OCI-LY7 (cell line): ENCODE data around the gene TFEB.

ENCODE experiments used
- EZH2phosphoT487 ChIP-seq: fragments of 200-600 bp; sonication (generic); IDR thresholded peaks from 2 replicates; pipeline ENCODE4 v1.6.1; 2018; ENCODE audit warnings: low read depth, borderline replicate concordance, mild to moderate bottlenecking, mixed run types, antibody characterized with exemption, low read length, moderate library complexity, mixed read lengths
- TF ChIP-seq, protein P1 (sequence below): fragments of 200-600 bp; sonication (generic); conservative IDR thresholded peaks from 2 replicates; pipeline ENCODE4 v1.5.1; 2014; ENCODE audit warnings: mild to moderate bottlenecking, antibody characterized with exemption, low read length, moderate library complexity, mixed read lengths

DNA sequence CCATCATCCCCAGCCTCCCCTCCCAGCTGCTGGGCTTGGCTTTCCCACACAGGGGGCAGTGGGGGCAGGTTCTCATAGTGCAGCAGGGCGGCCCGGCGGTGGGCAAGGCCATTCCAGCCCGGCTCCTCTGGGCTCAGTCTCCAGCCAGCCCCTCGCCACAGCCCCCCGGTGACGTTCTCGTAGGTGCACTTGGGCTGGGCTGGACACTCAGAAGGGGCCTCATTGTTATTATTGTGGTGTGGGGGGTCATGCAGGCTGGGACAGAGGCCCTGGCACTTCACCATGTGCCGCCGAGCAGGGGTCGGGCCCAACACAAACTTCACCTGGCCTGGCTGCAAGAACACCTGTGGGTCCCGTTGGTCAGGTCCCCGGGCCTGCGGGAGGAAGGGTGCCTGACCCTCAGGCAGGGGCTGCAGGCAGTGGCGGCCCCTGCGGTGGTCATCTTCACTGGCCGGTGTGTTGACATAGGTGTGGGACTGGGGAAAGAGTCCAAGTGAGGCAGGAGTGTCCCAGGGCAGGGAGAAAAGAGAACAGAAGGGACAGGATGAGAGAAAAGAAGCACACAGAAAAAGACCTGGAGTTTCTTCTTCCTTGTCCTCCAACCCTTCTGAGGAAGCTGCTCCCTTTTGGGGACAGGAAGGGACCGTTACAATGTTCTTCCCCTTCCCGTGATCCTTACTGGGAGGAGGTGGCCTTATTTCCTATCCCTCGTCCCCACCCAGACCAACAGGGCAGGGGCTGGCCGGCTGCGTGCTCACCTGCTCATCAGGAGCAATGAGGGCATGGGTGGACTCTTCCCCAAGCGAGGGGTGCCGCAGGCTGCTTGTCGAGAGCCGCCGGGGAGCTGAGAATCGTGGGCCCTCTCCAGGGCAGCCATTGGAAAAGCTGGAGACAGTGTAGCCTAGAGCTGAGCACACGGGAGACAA, 35.9 kb upstream of the TFEB start:
- TF ChIP-seq, protein P1, sequence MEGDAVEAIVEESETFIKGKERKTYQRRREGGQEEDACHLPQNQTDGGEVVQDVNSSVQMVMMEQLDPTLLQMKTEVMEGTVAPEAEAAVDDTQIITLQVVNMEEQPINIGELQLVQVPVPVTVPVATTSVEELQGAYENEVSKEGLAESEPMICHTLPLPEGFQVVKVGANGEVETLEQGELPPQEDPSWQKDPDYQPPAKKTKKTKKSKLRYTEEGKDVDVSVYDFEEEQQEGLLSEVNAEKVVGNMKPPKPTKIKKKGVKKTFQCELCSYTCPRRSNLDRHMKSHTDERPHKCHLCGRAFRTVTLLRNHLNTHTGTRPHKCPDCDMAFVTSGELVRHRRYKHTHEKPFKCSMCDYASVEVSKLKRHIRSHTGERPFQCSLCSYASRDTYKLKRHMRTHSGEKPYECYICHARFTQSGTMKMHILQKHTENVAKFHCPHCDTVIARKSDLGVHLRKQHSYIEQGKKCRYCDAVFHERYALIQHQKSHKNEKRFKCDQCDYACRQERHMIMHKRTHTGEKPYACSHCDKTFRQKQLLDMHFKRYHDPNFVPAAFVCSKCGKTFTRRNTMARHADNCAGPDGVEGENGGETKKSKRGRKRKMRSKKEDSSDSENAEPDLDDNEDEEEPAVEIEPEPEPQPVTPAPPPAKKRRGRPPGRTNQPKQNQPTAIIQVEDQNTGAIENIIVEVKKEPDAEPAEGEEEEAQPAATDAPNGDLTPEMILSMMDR = no peak
- TF ChIP-seq EZH2phosphoT487 = no peak
